Measurements from ENCODE around the gene ZNF200.
"Not testable (repeated sequence)": the region's sequence is repeated elsewhere in the genome, so short reads cannot be mapped to it uniquely, and the experiment has no call there.

- not testable (repeated sequence) for TF ChIP-seq POLR2A (IDR thresholded peaks at IDR 0.05); CTCF (IDR thresholded peaks at IDR 0.05 in 4 of 5, conservative IDR thresholded peaks at IDR 0.05 in 1 of 5)
Observed at GRCh38 chr16:3270718-3271117, 35.8 kb upstream of the ZNF200 start.
